Measurements from ENCODE around the gene ASAP3.

- TF ChIP-seq EZH2phosphoT487 (IDR thresholded peaks at IDR 0.05; ENCODE audit: insufficient read depth, low read depth), result no peak
- TF ChIP-seq EZH2 (IDR thresholded peaks at IDR 0.05; ENCODE audit: insufficient read depth, poor library complexity, severe bottlenecking), result no peak
Measured at GRCh38 chr1:23444596-23445390, 39.2 kb downstream of the ASAP3 start.

All from GM23248 (cell line).